ENCODE data around the gene PLCXD3.

Gene PLCXD3

DNA sequence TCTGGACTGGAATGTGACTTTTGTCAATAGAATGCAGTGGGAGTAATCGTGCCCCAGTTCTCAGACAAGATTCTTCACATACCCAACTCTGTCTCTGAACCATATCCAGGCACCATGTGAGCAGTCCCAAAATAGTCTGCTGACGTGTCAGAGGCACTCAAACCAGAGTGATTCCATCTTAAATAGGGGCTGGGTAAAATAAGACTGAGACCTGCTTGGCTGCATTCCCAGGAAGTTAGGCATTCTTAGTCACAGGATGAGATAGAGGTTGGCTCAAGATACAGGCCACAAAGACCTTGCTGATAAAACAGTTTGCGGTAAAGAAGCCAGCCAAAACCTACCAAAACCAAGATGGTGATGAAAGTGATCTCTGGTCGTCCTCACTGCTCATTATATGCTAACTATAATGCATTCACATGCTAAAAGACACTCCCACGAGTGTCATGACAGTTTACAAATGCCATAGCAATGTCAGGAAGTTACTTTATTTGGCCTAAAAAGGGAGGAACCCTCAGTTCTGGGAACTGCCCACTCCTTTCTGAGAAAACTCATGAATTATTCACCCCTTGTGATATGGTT is 16.9 kb upstream of the PLCXD3 start:
- Histone ChIP-seq H3K79me2 (ENCODE audit: control insufficient read depth, insufficient read depth, low read length, poor library complexity) (peaks cover 5% of the 10 kb centered on the region), H3K4ac (ENCODE audit: low read depth, low read length) (peak overlapping the region; percentile 69), H4K91ac (ENCODE audit: low read depth, low read length) (peak overlapping the region; percentile 83), H3K4me3 (ENCODE audit: low read depth, low read length) (no peak overlapping the region), H3K27ac (ENCODE audit: low read depth, low read length) (peak overlapping the region; percentile 98), H4K8ac (ENCODE audit: low read depth, low read length) (peak overlapping the region; percentile 73), H4K12ac (ENCODE audit: low read depth, low read length) (peak overlapping the region; percentile 87), H3K27me3 (ENCODE audit: insufficient read depth, low read length) (no peaks in the 10 kb centered on the region), H2BK120ac (ENCODE audit: insufficient read depth, low read length, poor library complexity) (peak overlapping the region; percentile 96), H3K14ac (ENCODE audit: low read length) (peak overlapping the region; percentile 79), H3K9ac (ENCODE audit: low read length) (no peak overlapping the region), H2BK12ac (ENCODE audit: low read length) (peak overlapping the region; percentile 92), H2BK5ac (ENCODE audit: low read depth, low read length, poor library complexity) (peak overlapping the region; percentile 99), H2AFZ (ENCODE audit: insufficient read depth, low read length, poor library complexity) (peak overlapping the region; percentile 54), H3K9me3 (ENCODE audit: insufficient read depth, low read depth, low read length) (no peaks in the 10 kb centered on the region), H3K36me3 (ENCODE audit: control insufficient read depth in 1 of 2, insufficient read depth in 2 of 2, low read length in 2 of 2) (no peaks in the 10 kb centered on the region), H3K18ac (ENCODE audit: low read length) (peak overlapping the region; percentile 65), H3K23ac (ENCODE audit: low read length) (no peak overlapping the region), H3K4me1 (ENCODE audit: control insufficient read depth in 1 of 2, insufficient read depth in 2 of 2, low read length in 2 of 2) (peaks cover 5 to 6% of the 10 kb centered on the region in 2 experiments), H3K79me1 (ENCODE audit: low read length) (peaks cover 18% of the 10 kb centered on the region), H2AK5ac (ENCODE audit: low read length) (peak overlapping the region; percentile 62), H3K4me2 (ENCODE audit: low read length) (no peak overlapping the region)
- no CpG with 5 or more reads among the region's 5 CpGs for WGBS (ENCODE audit: extremely low coverage, insufficient coverage, insufficient read length)
- peak; percentile 96 to 98 for DNase-seq

DNA sequence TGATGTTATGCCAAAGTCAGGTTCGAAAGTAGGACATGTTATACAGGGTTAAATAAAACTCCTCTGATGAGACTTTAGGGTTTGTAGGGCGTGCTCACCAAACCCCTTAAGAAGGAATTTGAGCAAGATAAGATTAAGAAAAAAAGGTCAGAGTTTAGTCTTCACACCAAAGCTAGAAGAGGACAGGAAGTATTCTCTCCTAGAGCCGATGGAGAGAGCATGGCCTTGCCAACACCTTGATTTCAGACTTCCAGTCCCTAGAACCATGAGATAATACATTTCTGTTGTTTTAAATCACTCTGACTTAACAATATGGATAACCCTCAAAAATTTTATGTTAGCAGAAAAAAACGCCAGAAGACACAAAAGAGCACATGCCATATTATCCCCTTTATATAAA is 16.3 kb upstream of the PLCXD3 start:
- DNase-seq, result peak in 1 of 2 donors; percentile 3
- WGBS (ENCODE audit: extremely low coverage, insufficient coverage, insufficient read length), result no CpG with 5 or more reads among the region's 4 CpGs

DNA sequence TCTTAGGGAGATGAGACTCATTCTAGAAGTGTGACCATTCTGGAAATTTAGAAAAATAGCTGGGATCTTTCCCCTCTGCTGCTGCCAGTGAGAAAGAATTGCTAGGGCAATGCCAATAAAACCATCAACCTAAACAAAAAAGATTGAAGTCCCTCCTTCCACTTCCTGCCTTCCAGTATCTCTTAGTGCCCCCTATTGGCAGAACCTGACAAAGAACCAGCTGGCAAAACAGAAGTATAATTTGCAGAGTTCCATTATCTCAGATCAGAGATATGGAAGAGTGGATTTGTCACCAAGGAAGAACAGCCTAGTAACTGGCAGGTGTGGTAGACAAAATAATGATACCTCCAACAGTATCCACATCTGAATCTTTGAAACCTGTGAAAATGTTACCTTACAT is 13.8 kb upstream of the PLCXD3 start:
- H2BK120ac ChIP-seq (ENCODE audit: insufficient read depth, low read length, poor library complexity), result peak overlapping the region; percentile 72
- H3K27ac ChIP-seq (ENCODE audit: low read depth, low read length), result no peak overlapping the region
- H2BK12ac ChIP-seq (ENCODE audit: low read length), result no peak overlapping the region
- DNase-seq, result peak in 1 of 2 donors; percentile 12
- H3K23ac ChIP-seq (ENCODE audit: low read length), result no peak overlapping the region
- no peak overlapping the region for H2AFZ ChIP-seq (ENCODE audit: insufficient read depth, low read length, poor library complexity)
- H3K18ac ChIP-seq (ENCODE audit: low read length), result no peak overlapping the region
- no peak overlapping the region for H3K4ac ChIP-seq (ENCODE audit: low read depth, low read length)
- H3K4me1 ChIP-seq (ENCODE audit: control insufficient read depth in 1 of 2, insufficient read depth in 2 of 2, low read length in 2 of 2), result peaks cover 5 to 6% of the 10 kb centered on the region in 2 experiments
- H2AK5ac ChIP-seq (ENCODE audit: low read length), result no peak overlapping the region
- no peak overlapping the region for H3K4me2 ChIP-seq (ENCODE audit: low read length)
- H3K79me2 ChIP-seq (ENCODE audit: control insufficient read depth, insufficient read depth, low read length, poor library complexity), result peaks cover 5% of the 10 kb centered on the region
- no peaks in the 10 kb centered on the region for H3K9me3 ChIP-seq (ENCODE audit: insufficient read depth, low read depth, low read length)
- no peak overlapping the region for H4K91ac ChIP-seq (ENCODE audit: low read depth, low read length)
- no peak overlapping the region for H3K4me3 ChIP-seq (ENCODE audit: low read depth, low read length)
- no peak overlapping the region for H3K14ac ChIP-seq (ENCODE audit: low read length)
- no peaks in the 10 kb centered on the region for H3K27me3 ChIP-seq (ENCODE audit: insufficient read depth, low read length)
- H3K79me1 ChIP-seq (ENCODE audit: low read length), result peaks cover 18% of the 10 kb centered on the region
- no peak overlapping the region for H2BK5ac ChIP-seq (ENCODE audit: low read depth, low read length, poor library complexity)
- no peaks in the 10 kb centered on the region for H3K36me3 ChIP-seq (ENCODE audit: control insufficient read depth in 1 of 2, insufficient read depth in 2 of 2, low read length in 2 of 2)
- no peak overlapping the region for H3K9ac ChIP-seq (ENCODE audit: low read length)
- no peak overlapping the region for H4K12ac ChIP-seq (ENCODE audit: low read depth, low read length)
- peak overlapping the region; percentile 73 for H4K8ac ChIP-seq (ENCODE audit: low read depth, low read length)

More for the DNA sequence above, 16.3 kb upstream of the PLCXD3 start:
- no peak overlapping the region for H3K4me3 ChIP-seq (ENCODE audit: low read depth, low read length)
- H2BK12ac ChIP-seq (ENCODE audit: low read length), result no peak overlapping the region
- H3K9ac ChIP-seq (ENCODE audit: low read length), result no peak overlapping the region
- H3K4me2 ChIP-seq (ENCODE audit: low read length), result no peak overlapping the region
- peak overlapping the region; percentile 98 for H3K27ac ChIP-seq (ENCODE audit: low read depth, low read length)
- H3K9me3 ChIP-seq (ENCODE audit: insufficient read depth, low read depth, low read length), result no peaks in the 10 kb centered on the region
- peak overlapping the region; percentile 88 for H2BK5ac ChIP-seq (ENCODE audit: low read depth, low read length, poor library complexity)
- H2BK120ac ChIP-seq (ENCODE audit: insufficient read depth, low read length, poor library complexity), result peak overlapping the region; percentile 94
- H3K14ac ChIP-seq (ENCODE audit: low read length), result no peak overlapping the region
- H3K79me1 ChIP-seq (ENCODE audit: low read length), result peaks cover 18% of the 10 kb centered on the region
- H4K8ac ChIP-seq (ENCODE audit: low read depth, low read length), result no peak overlapping the region
- no peak overlapping the region for H3K4ac ChIP-seq (ENCODE audit: low read depth, low read length)
- peaks cover 5% of the 10 kb centered on the region for H3K79me2 ChIP-seq (ENCODE audit: control insufficient read depth, insufficient read depth, low read length, poor library complexity)
- no peak overlapping the region for H2AFZ ChIP-seq (ENCODE audit: insufficient read depth, low read length, poor library complexity)
- peak overlapping the region; percentile 77 for H4K91ac ChIP-seq (ENCODE audit: low read depth, low read length)
- no peaks in the 10 kb centered on the region for H3K36me3 ChIP-seq (ENCODE audit: control insufficient read depth in 1 of 2, insufficient read depth in 2 of 2, low read length in 2 of 2)
- H3K23ac ChIP-seq (ENCODE audit: low read length), result no peak overlapping the region
- no peak overlapping the region for H4K12ac ChIP-seq (ENCODE audit: low read depth, low read length)
- H3K18ac ChIP-seq (ENCODE audit: low read length), result no peak overlapping the region
- H3K4me1 ChIP-seq (ENCODE audit: control insufficient read depth in 1 of 2, insufficient read depth in 2 of 2, low read length in 2 of 2), result peaks cover 5 to 6% of the 10 kb centered on the region in 2 experiments
- no peak overlapping the region for H2AK5ac ChIP-seq (ENCODE audit: low read length)
- no peaks in the 10 kb centered on the region for H3K27me3 ChIP-seq (ENCODE audit: insufficient read depth, low read length)

DNA sequence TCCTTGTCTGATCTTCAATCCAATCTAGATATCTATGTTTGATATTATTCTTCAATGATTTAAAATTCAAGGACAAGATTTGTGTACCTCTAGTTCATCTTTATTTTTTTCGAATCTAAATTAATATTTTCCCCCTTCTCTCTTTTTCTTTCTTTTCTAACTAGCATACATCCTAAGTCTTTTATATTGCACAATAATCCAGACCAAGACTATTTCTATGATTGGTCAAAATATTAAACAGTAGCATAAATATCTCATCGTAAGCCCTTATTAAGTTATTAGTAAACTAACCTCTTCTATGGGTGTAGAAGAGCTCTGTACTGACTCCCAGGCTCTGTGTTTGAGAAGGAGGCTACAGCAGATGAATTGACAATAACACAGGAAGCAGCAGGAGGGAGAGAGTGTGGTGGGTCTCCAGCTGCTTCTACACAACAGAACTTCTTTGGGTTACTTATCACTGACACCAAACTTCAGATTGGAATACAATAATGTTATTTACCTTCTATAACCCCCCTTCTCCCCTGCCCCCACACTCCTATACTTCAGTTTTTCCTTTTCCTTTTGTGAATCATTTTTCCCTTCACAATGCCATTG is 11.9 kb upstream of the PLCXD3 start:
- H3K79me2 ChIP-seq (ENCODE audit: control insufficient read depth, insufficient read depth, low read length, poor library complexity), result peaks cover 2% of the 10 kb centered on the region
- 100% methylated on average over 1 of the region's 2 CpGs for WGBS (ENCODE audit: extremely low coverage, insufficient coverage, insufficient read length)

More for the DNA sequence above, 11.9 kb upstream of the PLCXD3 start:
- H2BK5ac ChIP-seq (ENCODE audit: low read depth, low read length, poor library complexity), result no peak overlapping the region
- no peak for DNase-seq
- H4K8ac ChIP-seq (ENCODE audit: low read depth, low read length), result no peak overlapping the region
- no peaks in the 10 kb centered on the region for H3K9me3 ChIP-seq (ENCODE audit: insufficient read depth, low read depth, low read length)
- H3K23ac ChIP-seq (ENCODE audit: low read length), result no peak overlapping the region
- no peak overlapping the region for H3K4me3 ChIP-seq (ENCODE audit: low read depth, low read length)
- no peak overlapping the region for H3K4ac ChIP-seq (ENCODE audit: low read depth, low read length)
- no peak overlapping the region for H2AK5ac ChIP-seq (ENCODE audit: low read length)
- no peak overlapping the region for H3K14ac ChIP-seq (ENCODE audit: low read length)
- H4K12ac ChIP-seq (ENCODE audit: low read depth, low read length), result no peak overlapping the region
- no peak overlapping the region for H3K4me2 ChIP-seq (ENCODE audit: low read length)
- H3K18ac ChIP-seq (ENCODE audit: low read length), result no peak overlapping the region
- H3K9ac ChIP-seq (ENCODE audit: low read length), result no peak overlapping the region
- no peak overlapping the region for H2BK120ac ChIP-seq (ENCODE audit: insufficient read depth, low read length, poor library complexity)
- no peaks in the 10 kb centered on the region for H3K27me3 ChIP-seq (ENCODE audit: insufficient read depth, low read length)
- no peak overlapping the region for H2BK12ac ChIP-seq (ENCODE audit: low read length)
- peaks cover 0 to 6% of the 10 kb centered on the region in 2 experiments for H3K4me1 ChIP-seq (ENCODE audit: control insufficient read depth in 1 of 2, insufficient read depth in 2 of 2, low read length in 2 of 2)
- H3K36me3 ChIP-seq (ENCODE audit: control insufficient read depth in 1 of 2, insufficient read depth in 2 of 2, low read length in 2 of 2), result no peaks in the 10 kb centered on the region
- no peak overlapping the region for H3K27ac ChIP-seq (ENCODE audit: low read depth, low read length)
- no peak overlapping the region for H2AFZ ChIP-seq (ENCODE audit: insufficient read depth, low read length, poor library complexity)
- peaks cover 9% of the 10 kb centered on the region for H3K79me1 ChIP-seq (ENCODE audit: low read length)
- no peak overlapping the region for H4K91ac ChIP-seq (ENCODE audit: low read depth, low read length)

Data from trophoblast cell (in vitro differentiated cells and primary cell).